ENCODE results near the gene BRCA1.

Gene BRCA1

GRCh38 chr17:43019418-43019817, 105.7 kb downstream of the BRCA1 start:
- TF ChIP-seq POLR2A (IDR thresholded peaks at IDR 0.05; ENCODE audit: low read depth, low read length): no peak
- FAIRE-seq (no peak), DNase-seq (ENCODE audit: insufficient read length, low spot score) (no peak)

GRCh38 chr17:43018932-43019331, 106.2 kb downstream of the BRCA1 start:
- FAIRE-seq (no peak), DNase-seq (ENCODE audit: insufficient read length, low spot score) (no peak)
- no peak for TF ChIP-seq POLR2A (IDR thresholded peaks at IDR 0.05; ENCODE audit: low read depth, low read length)

- FAIRE-seq (no peak), DNase-seq (ENCODE audit: insufficient read length, low spot score) (no peak)
- no peak for TF ChIP-seq POLR2A (IDR thresholded peaks at IDR 0.05; ENCODE audit: low read depth, low read length)
These were observed 106.9 kb downstream of the BRCA1 start for GRCh38 chr17:43018008-43018853.

- no peak for DNase-seq (ENCODE audit: insufficient read length, low spot score)
- no peak for FAIRE-seq
- TF ChIP-seq POLR2A (IDR thresholded peaks at IDR 0.05; ENCODE audit: low read depth, low read length): no peak
These were observed 108.9 kb downstream of the BRCA1 start for GRCh38 chr17:43016216-43016615.

- FAIRE-seq (no peak), DNase-seq (ENCODE audit: insufficient read length, low spot score) (no peak)
- TF ChIP-seq POLR2A (IDR thresholded peaks at IDR 0.05; ENCODE audit: low read depth, low read length): no peak
These were observed 109.6 kb downstream of the BRCA1 start for GRCh38 chr17:43015579-43015978.

GRCh38 chr17:43014649-43015542, 110.3 kb downstream of the BRCA1 start:
- no peak for DNase-seq (ENCODE audit: insufficient read length, low spot score)
- no peak for TF ChIP-seq POLR2A (IDR thresholded peaks at IDR 0.05; ENCODE audit: low read depth, low read length)
- no peak for FAIRE-seq

- no peak for FAIRE-seq
These were observed 111.0 kb downstream of the BRCA1 start for GRCh38 chr17:43014020-43014648.

GRCh38 chr17:43013296-43013695, 111.9 kb downstream of the BRCA1 start:
- no peak for TF ChIP-seq POLR2A (IDR thresholded peaks at IDR 0.05; ENCODE audit: low read depth, low read length)
- DNase-seq (ENCODE audit: insufficient read length, low spot score) (no peak), FAIRE-seq (no peak)

More at GRCh38 chr17:43014020-43014648, 111.0 kb downstream of the BRCA1 start:
- no peak for TF ChIP-seq POLR2A (IDR thresholded peaks at IDR 0.05; ENCODE audit: low read depth, low read length)
- DNase-seq (ENCODE audit: insufficient read length, low spot score): no peak

- FAIRE-seq (no peak), DNase-seq (ENCODE audit: insufficient read length, low spot score) (no peak)
- no peak for TF ChIP-seq POLR2A (IDR thresholded peaks at IDR 0.05; ENCODE audit: low read depth, low read length)
These were observed 113.3 kb downstream of the BRCA1 start for GRCh38 chr17:43011728-43012472.

GRCh38 chr17:43010667-43011308, 114.4 kb downstream of the BRCA1 start:
- no peak for TF ChIP-seq POLR2A (IDR thresholded peaks at IDR 0.05; ENCODE audit: low read depth, low read length)
- FAIRE-seq (no peak), DNase-seq (ENCODE audit: insufficient read length, low spot score) (no peak)

GRCh38 chr17:43006639-43007551, 118.3 kb downstream of the BRCA1 start, which contains the start of gene IFI35:
TSS of gene IFI35 (plus strand) at chr17:43006784. CDS start at chr17:43006948, 164 bp downstream.
- TF ChIP-seq POLR2A (IDR thresholded peaks at IDR 0.05; ENCODE audit: low read depth, low read length): peak; percentile 48
- DNase-seq (ENCODE audit: insufficient read length, low spot score) (no peak), FAIRE-seq (no peak)
